Raji (cell line): ENCODE data around the gene PRPH.

Experiments used
- POLR2A ChIP-seq: IDR thresholded peaks from 2 replicates; pipeline ENCODE4 v1.6.1; 2011; ENCODE audit warnings: low read depth, low read length, control low read depth; ENCODE audit not compliant: insufficient read depth

PRPH gene

GRCh38 chr12:49273726-49274395 is 21.1 kb upstream of the PRPH start:
- 0 out of 2 replicates have a peak, but pooled peaks have one; percentile 8 for TF ChIP-seq POLR2A

GRCh38 chr12:49274396-49275069 is 20.4 kb upstream of the PRPH start:
- no peak for TF ChIP-seq POLR2A

- TF ChIP-seq POLR2A, result no peak
Observed at GRCh38 chr12:49276304-49277290, 18.4 kb upstream of the PRPH start.

- TF ChIP-seq POLR2A, result no peak
Observed at GRCh38 chr12:49277466-49277865, 17.5 kb upstream of the PRPH start.

GRCh38 chr12:49279706-49280159 is 15.2 kb upstream of the PRPH start:
- no peak for TF ChIP-seq POLR2A

GRCh38 chr12:49282302-49282701 is 12.6 kb upstream of the PRPH start:
- no peak for TF ChIP-seq POLR2A

- TF ChIP-seq POLR2A, result no peak
Observed at GRCh38 chr12:49283541-49284429, 11.2 kb upstream of the PRPH start.

GRCh38 chr12:49284672-49285071 is 10.3 kb upstream of the PRPH start:
- no peak for TF ChIP-seq POLR2A

- no peak for TF ChIP-seq POLR2A
Observed at GRCh38 chr12:49287876-49288275, 7.1 kb upstream of the PRPH start.

GRCh38 chr12:49288412-49288853 is 6.5 kb upstream of the PRPH start:
- no peak for TF ChIP-seq POLR2A

- TF ChIP-seq POLR2A, result no peak
Observed at GRCh38 chr12:49288922-49289555, 5.9 kb upstream of the PRPH start.

GRCh38 chr12:49292729-49293055 is 2.3 kb upstream of the PRPH start:
- TF ChIP-seq POLR2A, result no peak

GRCh38 chr12:49293056-49293956 is 1.6 kb upstream of the PRPH start:
- TF ChIP-seq POLR2A, result no peak
